Fibroblast of lung (primary cell): ENCODE data around the gene MOGAT1. TPM values are rescaled to one million over a fixed set of nuclear protein-coding genes. Genes with fewer than 3 reads are reported as not detected.
A peak's percentile ranks its signal among the peaks of the same experiment; 100 is the strongest.

Experiments used
- DNase-seq, 2 donors: peaks; one replicate each; pipeline versions ENCODE4 v3.0.0 to v3.0.0-alpha.2; 2010; ENCODE audit warnings: low read depth in 2 of 2
- H2AFZ ChIP-seq: 2 replicates; pipeline ENCODE4 v1.5.1; 2012; ENCODE audit warnings: low read length, control low read depth, inconsistent platforms
- H3K27ac ChIP-seq: 2 replicates; pipeline ENCODE4 v1.5.1; 2011; ENCODE audit warnings: low read length, control low read depth; ENCODE audit not compliant: insufficient read depth
- H3K27me3 ChIP-seq: 2 replicates; pipeline ENCODE4 v1.5.1; 2011; ENCODE audit warnings: mild to moderate bottlenecking, low read length; ENCODE audit not compliant: control insufficient read depth, insufficient read depth
- H3K36me3 ChIP-seq: 2 replicates; pipeline ENCODE4 v1.5.1; 2011; ENCODE audit warnings: low read length; ENCODE audit not compliant: control insufficient read depth, insufficient read depth
- H3K4me1 ChIP-seq: 2 replicates; pipeline ENCODE4 v1.5.1; 2011; ENCODE audit warnings: low read length; ENCODE audit not compliant: control insufficient read depth, insufficient read depth; ENCODE audit errors: extremely low read depth
- H3K4me2 ChIP-seq: 2 replicates; pipeline ENCODE4 v1.5.1; 2011; ENCODE audit warnings: low read length, control low read depth; ENCODE audit not compliant: insufficient read depth; ENCODE audit errors: extremely low read depth
- H3K4me3 ChIP-seq, 4 experiments: fragments of 200-600 bp in 1 of 4; sonication (generic) in 1 of 4; replicated peaks in 1 of 4; 2 replicates each; pipeline ENCODE4 v1.5.1; 2011 to 2016; ENCODE audit warnings: low read length in 4 of 4, low read depth in 3 of 4, mild to moderate bottlenecking in 3 of 4, control low read depth in 2 of 4, inconsistent platforms in 1 of 4, mixed read lengths in 1 of 4; ENCODE audit not compliant: insufficient read depth in 1 of 4; ENCODE audit errors: control extremely low read depth in 1 of 4
- H3K79me2 ChIP-seq: 2 replicates; pipeline ENCODE4 v1.5.1; 2012; ENCODE audit warnings: mild to moderate bottlenecking, low read length, inconsistent platforms; ENCODE audit not compliant: control insufficient read depth, insufficient read depth
- H3K9ac ChIP-seq: 2 replicates; pipeline ENCODE4 v1.5.1; 2011; ENCODE audit warnings: mild to moderate bottlenecking, low read length, control low read depth; ENCODE audit not compliant: insufficient read depth
- H3K9me3 ChIP-seq: 2 replicates; pipeline ENCODE4 v1.5.1; 2012; ENCODE audit warnings: low read depth, low read length; ENCODE audit not compliant: control insufficient read depth, insufficient read depth
- H4K20me1 ChIP-seq: 2 replicates; pipeline ENCODE4 v1.5.1; 2011; ENCODE audit warnings: low read length; ENCODE audit not compliant: control insufficient read depth, insufficient read depth; ENCODE audit errors: extremely low read depth
- CTCF ChIP-seq, 2 donors: IDR thresholded peaks in 1 of 2; conservative IDR thresholded peaks in 1 of 2; 1 replicate in 1 of 2; 2 replicates in 1 of 2; pipeline ENCODE4 v1.5.1; 2011 to 2012; ENCODE audit warnings: low read length in 2 of 2, control low read depth in 1 of 2, inconsistent platforms in 1 of 2, low read depth in 1 of 2, mild to moderate bottlenecking in 1 of 2
- EZH2 ChIP-seq: IDR thresholded peaks from 2 replicates; pipeline ENCODE4 v1.5.1; 2012; ENCODE audit warnings: low read length, control low read depth, mild to moderate bottlenecking; ENCODE audit errors: missing control alignments
- polyA plus RNA-seq, 2 donors: library from polyadenylated mRNA; depleted of rRNA in 1 of 2; stranded (reverse) in 1 of 2; unstranded in 1 of 2; fragments of >200 nt; gene quantifications; 2 replicates each; pipeline ENCODE4 v1.2.1, GENCODE V29; 2011 to 2012; ENCODE audit warnings: missing spikeins in 1 of 2
- total RNA-seq: library from RNA; depleted of rRNA; stranded (reverse); fragments of >200 nt; gene quantifications from 2 replicates; pipeline ENCODE4 v1.2.1, GENCODE V29; 2014

MOGAT1 gene
- total and polyA plus RNA-seq, 2 donors (not counting 1 experiment from before 2014, with no cell fraction given) = not detected

DNA sequence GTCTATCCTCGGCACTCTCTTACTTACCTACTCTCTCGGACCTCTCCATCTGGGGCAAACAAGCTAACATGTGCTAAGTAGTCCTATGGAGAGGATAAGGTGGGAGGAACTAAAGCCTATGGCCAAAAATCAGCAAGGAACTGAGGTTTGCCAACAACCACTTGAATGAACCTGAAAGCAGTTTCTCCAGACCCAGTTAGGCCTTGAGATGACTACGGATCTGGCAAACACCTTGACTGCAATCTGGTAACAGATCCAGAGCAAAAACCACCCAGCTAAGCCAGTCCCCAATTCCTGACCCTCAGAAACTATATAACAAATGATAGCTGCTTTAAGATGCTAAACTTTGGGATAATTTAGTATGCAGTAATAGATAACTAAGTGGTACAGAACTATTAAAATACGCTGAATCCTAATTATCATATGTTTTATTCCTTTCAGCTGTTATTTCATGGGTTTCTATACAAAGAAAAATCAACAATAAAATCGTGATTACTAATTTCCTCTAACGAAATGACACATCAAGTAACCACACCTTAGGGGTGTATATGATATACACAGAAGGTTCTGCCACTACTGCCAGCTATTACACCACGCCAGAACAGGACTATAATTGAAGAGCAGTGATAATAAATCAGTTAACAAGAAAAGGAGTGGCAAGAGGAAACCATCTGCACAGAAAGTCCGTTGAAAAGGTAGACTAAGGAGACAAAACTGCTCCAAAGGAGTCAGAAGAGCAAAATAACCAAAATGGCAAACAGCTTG lies 18.8 kb upstream of the MOGAT1 start:
- Histone ChIP-seq H3K27me3 (no peaks in the 10 kb centered on the region), H4K20me1 (no peaks in the 10 kb centered on the region), H3K27ac (no peak overlapping the region), H3K36me3 (no peaks in the 10 kb centered on the region), H3K4me1 (no peaks in the 10 kb centered on the region), H3K4me3 (no peak overlapping the region), H3K4me2 (no peak overlapping the region), H3K79me2 (peaks cover 64% of the 10 kb centered on the region), H3K9ac (no peak overlapping the region), H3K9me3 (no peaks in the 10 kb centered on the region), H2AFZ (no peak overlapping the region)
- no peak for DNase-seq
- TF ChIP-seq CTCF (conservative IDR thresholded peaks at IDR 0.05 in 1 of 2, IDR thresholded peaks at IDR 0.05 in 1 of 2; ENCODE audit: low read depth in 1 of 2, low read length in 2 of 2) = no peak
- no peak for TF ChIP-seq EZH2

DNA sequence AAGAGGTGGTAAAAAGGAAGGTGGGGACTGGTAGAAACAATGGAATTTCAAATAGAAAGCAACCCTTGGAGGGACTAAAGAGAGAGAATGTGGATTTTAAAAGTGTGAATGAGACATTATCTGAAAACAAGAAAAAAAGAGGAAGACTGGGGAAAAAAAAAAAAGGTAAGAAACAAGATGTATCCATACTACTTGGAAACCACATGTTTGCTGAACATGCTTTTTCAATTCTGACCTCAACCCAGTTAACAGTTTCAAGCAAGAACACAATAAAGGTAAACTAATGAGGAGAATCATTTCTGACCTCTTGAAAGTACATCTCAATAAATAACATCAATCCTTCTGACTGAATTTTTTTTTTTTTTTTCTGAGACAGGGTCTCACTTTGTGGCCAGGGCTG lies 18.2 kb upstream of the MOGAT1 start:
- H3K9ac ChIP-seq = no peak overlapping the region
- H3K4me2 ChIP-seq = no peak overlapping the region
- no peaks in the 10 kb centered on the region for H3K9me3 ChIP-seq
- no peaks in the 10 kb centered on the region for H3K4me1 ChIP-seq
- peaks cover 64% of the 10 kb centered on the region for H3K79me2 ChIP-seq
- no peaks in the 10 kb centered on the region for H3K27me3 ChIP-seq
- H2AFZ ChIP-seq = no peak overlapping the region
- H4K20me1 ChIP-seq = no peaks in the 10 kb centered on the region
- H3K27ac ChIP-seq = no peak overlapping the region
- H3K4me3 ChIP-seq = no peak overlapping the region
- no peaks in the 10 kb centered on the region for H3K36me3 ChIP-seq
- no peak for TF ChIP-seq CTCF (conservative IDR thresholded peaks at IDR 0.05 in 1 of 2, IDR thresholded peaks at IDR 0.05 in 1 of 2; ENCODE audit: low read depth in 1 of 2, low read length in 2 of 2)
- TF ChIP-seq EZH2 = no peak
- no peak for DNase-seq

DNA sequence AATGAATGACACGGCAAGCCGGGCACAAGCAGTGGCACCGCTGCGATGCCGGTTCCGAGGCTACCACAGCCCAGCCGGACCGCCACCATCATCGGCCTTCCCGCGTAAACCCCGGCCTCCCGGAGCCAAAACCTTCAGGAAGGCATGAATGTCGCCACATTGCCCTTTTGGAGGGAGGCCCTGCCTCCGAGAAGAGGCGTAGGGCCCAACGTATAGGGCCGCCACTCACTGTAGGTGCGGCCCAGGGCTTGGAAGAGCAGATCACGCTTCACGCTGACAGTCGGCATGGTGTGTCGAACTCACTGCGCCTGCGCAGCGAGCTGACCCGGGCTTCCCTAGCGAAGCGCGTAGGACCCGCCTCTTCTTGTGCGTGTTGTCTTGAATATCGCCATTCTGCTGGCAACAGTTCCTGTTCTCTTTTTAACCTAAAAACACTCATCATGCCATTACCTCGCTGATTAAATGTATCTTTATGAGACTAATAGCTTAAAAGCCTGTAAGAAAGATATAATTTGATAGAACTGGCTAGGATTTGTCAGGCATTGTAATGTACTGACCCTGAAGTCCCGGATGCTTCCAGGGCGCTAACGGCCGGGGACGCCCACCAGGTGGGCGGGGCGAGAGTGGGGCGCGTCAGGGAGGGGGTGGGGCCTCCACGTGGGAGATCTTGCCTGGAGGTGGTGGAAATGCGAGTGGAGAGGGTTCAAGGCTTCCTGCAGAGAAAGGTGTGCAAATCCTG lies 15.5 kb upstream of the MOGAT1 start, which contains the start of gene FARSB:
FARSB (minus strand) TSS at position 306 of the 739 bp plus-strand sequence; CDS start at position 287, 19 bp downstream.
- peaks cover 46% of the 10 kb centered on the region for H3K79me2 ChIP-seq
- peak within 1 kb of the TSS; percentile 96 for H2AFZ ChIP-seq
- peak within 1 kb of the TSS; percentile 93 to 99 (median 98) for H3K4me3 ChIP-seq
- no peaks in the 10 kb centered on the region for H3K36me3 ChIP-seq
- peak within 1 kb of the TSS; percentile 99 for H3K27ac ChIP-seq
- peak within 1 kb of the TSS; percentile 97 for H3K4me2 ChIP-seq
- no peak for TF ChIP-seq CTCF (conservative IDR thresholded peaks at IDR 0.05 in 1 of 2, IDR thresholded peaks at IDR 0.05 in 1 of 2; ENCODE audit: low read depth in 1 of 2, low read length in 2 of 2)
- TF ChIP-seq EZH2 = no peak
- peak; percentile 91 to 97 for DNase-seq
- H3K9ac ChIP-seq = peak within 1 kb of the TSS; percentile 98
- H3K27me3 ChIP-seq = no peaks in the 10 kb centered on the region
- H4K20me1 ChIP-seq = no peaks in the 10 kb centered on the region
- H3K4me1 ChIP-seq = no peaks in the 10 kb centered on the region
- no peaks in the 10 kb centered on the region for H3K9me3 ChIP-seq
